ENCODE measurements around the gene PDCD1. TPM values are rescaled to one million over a fixed set of nuclear protein-coding genes. Genes with fewer than 3 reads are reported as not detected.

Gene PDCD1
- total and polyA plus RNA-seq, 7 donors = 0.14 to 3.2 (median 0.67) TPM; not detected in 3

GRCh38 chr2:241849616-241850543 lies 8.8 kb downstream of the PDCD1 start:
- Histone ChIP-seq H3K9me3 (no peaks in the 10 kb centered on the region), H3K36me3 (no peaks in the 10 kb centered on the region), H3K4me3 (no peak overlapping the region), H3K27ac (no peak overlapping the region), H3K27me3 (no peaks in the 10 kb centered on the region), H3K4me1 (peaks cover 0 to 2% (median 1%) of the 10 kb centered on the region in 4 donors)
- no peak for TF ChIP-seq EP300 (IDR thresholded peaks at IDR 0.05)
- TF ChIP-seq POLR2AphosphoS5 (IDR thresholded peaks at IDR 0.05) = no peak
- TF ChIP-seq CTCF (IDR thresholded peaks at IDR 0.05) = no peak
- TF ChIP-seq POLR2A (IDR thresholded peaks at IDR 0.05) = no peak
- WGBS, 2 donors = 87 to 91% methylated on average over 16 of the region's 16 CpGs
- peak; percentile 48 for DNase-seq
- intact Hi-C loops (cut with DNase I) = no loop called here

- Histone ChIP-seq H3K9me3 (no peaks in the 10 kb centered on the region), H3K27ac (no peak overlapping the region), H3K4me3 (no peak overlapping the region), H3K27me3 (no peaks in the 10 kb centered on the region), H3K4me1 (peaks cover 0 to 9% (median 7%) of the 10 kb centered on the region in 4 donors), H3K36me3 (no peaks in the 10 kb centered on the region)
- TF ChIP-seq POLR2AphosphoS5 (IDR thresholded peaks at IDR 0.05) = no peak
- TF ChIP-seq POLR2A (IDR thresholded peaks at IDR 0.05) = no peak
- no peak for TF ChIP-seq CTCF (IDR thresholded peaks at IDR 0.05)
- TF ChIP-seq EP300 (IDR thresholded peaks at IDR 0.05) = no peak
- WGBS, 2 donors = 89 to 92% methylated on average over 39 of the region's 39 CpGs
- peak; percentile 59 for DNase-seq
- intact Hi-C loops (cut with DNase I) = no loop called here
Observed at GRCh38 chr2:241848761-241849615, 9.7 kb downstream of the PDCD1 start.

- TF ChIP-seq POLR2A (IDR thresholded peaks at IDR 0.05) (no peak), EP300 (IDR thresholded peaks at IDR 0.05) (no peak), CTCF (IDR thresholded peaks at IDR 0.05) (no peak), POLR2AphosphoS5 (IDR thresholded peaks at IDR 0.05) (no peak)
Observed at GRCh38 chr2:241846406-241846805, 12.3 kb downstream of the PDCD1 start.

GRCh38 chr2:241844831-241845578 lies 13.7 kb downstream of the PDCD1 start:
- Histone ChIP-seq H3K4me3 (peak overlapping the region in 3 of 4 donors; percentile 45 to 48 (median 47)), H3K27ac (no peak overlapping the region)
- peak; percentile 61 for DNase-seq

More at GRCh38 chr2:241846406-241846805, 12.3 kb downstream of the PDCD1 start:
- H3K27ac ChIP-seq = no peak overlapping the region
- H3K36me3 ChIP-seq = no peaks in the 10 kb centered on the region
- H3K27me3 ChIP-seq = no peaks in the 10 kb centered on the region
- intact Hi-C loops (cut with DNase I) = no loop called here
- no peaks in the 10 kb centered on the region for H3K9me3 ChIP-seq
- H3K4me1 ChIP-seq = peaks cover 0 to 9% (median 7%) of the 10 kb centered on the region in 4 donors
- DNase-seq = peak; percentile 61
- H3K4me3 ChIP-seq = no peak overlapping the region
- WGBS, 2 donors = 85% methylated on average over 22 of the region's 22 CpGs

More at GRCh38 chr2:241844831-241845578, 13.7 kb downstream of the PDCD1 start:
- H3K27me3 ChIP-seq = no peaks in the 10 kb centered on the region
- no peaks in the 10 kb centered on the region for H3K36me3 ChIP-seq
- H3K4me1 ChIP-seq = peaks cover 0 to 9% (median 7%) of the 10 kb centered on the region in 4 donors
- intact Hi-C loops (cut with DNase I) = no loop called here
- H3K9me3 ChIP-seq = no peaks in the 10 kb centered on the region
- WGBS, 2 donors = 81 to 84% methylated on average over 37 of the region's 37 CpGs
- TF ChIP-seq POLR2A (IDR thresholded peaks at IDR 0.05) (no peak), CTCF (IDR thresholded peaks at IDR 0.05) (no peak), POLR2AphosphoS5 (IDR thresholded peaks at IDR 0.05) (no peak), EP300 (IDR thresholded peaks at IDR 0.05) (no peak)

Measured in sigmoid colon (tissue), 7 donors.